ENCODE measurements around the gene ANKH.
A peak's percentile ranks its signal among the peaks of the same experiment; 100 is the strongest.
"Not testable (repeated sequence)": the region's sequence is repeated elsewhere in the genome, so short reads cannot be mapped to it uniquely, and the experiment has no call there.

The ANKH gene

DNA sequence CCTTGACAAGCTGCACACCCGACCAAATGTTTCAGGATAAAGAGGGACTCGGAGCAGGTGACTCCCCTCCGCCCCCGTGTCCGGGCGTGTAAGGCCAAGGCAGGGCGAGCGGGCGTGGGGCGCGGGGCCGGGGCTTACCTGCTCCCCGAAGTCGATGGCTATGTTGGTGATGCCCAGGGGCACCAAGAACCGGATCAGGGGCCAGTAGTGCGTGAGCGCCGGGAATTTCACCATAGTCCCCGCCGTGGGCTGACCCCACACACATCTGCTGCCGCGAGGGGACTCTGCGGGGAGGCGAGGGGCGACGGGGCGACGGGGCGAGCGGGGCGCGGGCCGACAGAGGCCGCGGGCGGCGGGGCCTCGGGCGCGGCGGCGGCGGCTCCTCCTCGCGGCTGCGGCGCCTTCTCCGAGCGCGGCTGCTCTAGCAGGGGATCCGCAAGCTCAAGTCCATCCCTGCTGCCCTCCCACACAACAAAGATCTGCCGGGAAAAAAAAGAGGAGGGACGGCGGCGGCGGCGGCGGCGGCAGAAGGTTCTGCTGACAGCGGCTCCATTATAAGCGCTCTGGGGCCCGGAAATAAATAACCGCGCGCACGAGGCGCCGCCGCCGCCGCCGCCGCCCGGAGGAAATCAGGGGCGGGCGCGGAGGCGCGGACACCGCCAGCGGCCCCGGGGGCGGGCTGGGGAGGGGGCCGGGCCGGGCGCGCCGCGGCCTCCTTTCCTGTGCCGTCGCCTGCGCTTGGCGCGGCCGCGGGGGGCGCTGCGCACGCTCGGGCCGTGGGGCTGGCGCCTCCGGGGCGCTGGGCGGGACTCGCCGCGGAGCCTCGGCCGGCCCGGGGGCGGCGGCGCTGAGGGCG is at the start of gene ANKH:
Gene ANKH, minus strand, starts transcription at position 565 of the 856 bp plus-strand sequence. Its CDS starts 331 bp downstream, at position 234.
- peak; percentile 58 for DNase-seq

DNA sequence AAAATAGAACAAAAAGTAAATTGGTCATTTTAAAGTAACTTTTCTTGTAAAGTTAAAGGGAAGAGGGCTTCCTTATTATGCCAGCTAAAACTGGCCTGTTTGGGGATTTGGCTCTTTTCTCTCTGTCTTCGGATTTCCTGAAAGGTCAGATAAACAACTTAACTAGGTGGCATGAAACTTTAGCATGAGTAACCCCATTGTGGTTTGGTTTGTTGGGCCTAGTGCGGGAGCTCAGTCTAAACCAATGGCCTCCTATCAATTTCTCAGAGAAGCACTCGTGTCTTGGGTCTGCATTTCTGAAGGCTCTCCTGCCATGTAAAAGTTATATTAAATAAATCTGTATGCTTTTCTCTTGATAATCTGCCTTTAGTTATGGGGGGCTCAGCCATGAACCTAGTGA is 48.5 kb upstream of the ANKH start:
- no peak for DNase-seq

DNA sequence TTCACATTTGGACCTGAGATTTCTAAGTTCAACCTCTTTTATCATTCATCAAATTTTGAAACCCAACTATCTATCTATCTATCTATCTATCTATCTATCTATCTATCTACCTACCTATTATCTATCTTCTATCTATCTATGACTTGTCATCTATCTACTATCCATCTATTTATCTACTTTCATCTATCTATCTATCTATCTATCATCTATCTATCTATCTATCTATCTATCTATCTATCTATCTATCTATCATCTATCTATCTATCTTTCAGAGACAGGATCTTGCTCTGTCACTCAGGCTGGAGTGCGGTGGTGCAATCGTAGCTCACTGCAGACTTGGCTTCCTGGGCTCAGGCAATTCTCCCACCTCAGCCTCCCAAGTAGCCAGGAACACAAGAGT is 47.5 kb upstream of the ANKH start:
- DNase-seq: not testable (repeated sequence)

DNA sequence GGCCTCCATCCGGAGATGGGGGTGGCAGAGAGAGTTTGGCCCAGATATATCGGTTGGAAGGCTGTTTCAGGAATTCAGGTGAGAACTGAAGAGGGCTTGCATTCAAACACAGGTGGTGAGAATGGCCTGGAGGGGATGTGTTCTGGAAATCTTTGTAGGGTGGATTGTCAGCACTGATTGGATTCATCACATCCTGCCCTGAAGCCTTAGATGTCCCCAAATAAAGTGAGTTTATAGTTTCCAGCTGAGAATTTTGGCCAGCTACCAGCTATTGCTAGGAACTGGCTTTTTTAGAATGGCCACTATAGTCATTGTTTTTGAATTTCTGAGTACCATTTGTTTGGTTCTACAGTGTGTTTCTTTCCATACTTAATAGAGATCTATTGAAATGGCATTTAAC is 46.1 kb upstream of the ANKH start:
- DNase-seq: no peak

DNA sequence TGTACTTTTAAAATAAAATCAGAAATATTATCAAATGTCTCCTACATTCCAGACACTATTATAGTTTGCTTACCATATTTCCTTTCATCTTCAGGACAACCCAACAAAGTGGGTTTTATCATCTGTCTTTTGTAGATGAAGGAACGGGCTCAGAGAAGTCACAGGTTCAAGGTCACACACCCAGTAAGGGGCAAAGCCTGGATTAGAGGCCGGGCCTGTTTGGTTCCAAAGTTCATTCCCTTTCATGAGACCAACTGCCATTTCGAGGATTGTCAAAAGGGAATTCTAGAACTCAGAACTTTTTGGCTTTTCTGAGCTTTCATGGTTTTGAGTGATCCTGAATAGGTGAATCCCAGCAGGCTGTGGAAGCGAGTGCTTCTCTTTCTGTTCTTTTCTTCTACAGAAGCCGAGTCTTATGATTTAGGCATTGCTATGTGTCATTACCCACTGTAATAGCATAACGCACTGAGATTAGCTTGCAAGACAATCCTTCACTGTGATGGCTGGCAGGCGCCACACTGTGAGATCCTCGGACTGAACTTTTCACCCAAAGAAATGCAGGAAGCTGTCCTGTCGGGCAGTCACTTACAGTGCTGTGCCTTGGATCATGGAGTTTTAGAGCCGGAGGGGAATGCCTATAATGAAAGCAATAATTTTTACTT is 43.8 kb upstream of the ANKH start:
- no peak for DNase-seq

DNA sequence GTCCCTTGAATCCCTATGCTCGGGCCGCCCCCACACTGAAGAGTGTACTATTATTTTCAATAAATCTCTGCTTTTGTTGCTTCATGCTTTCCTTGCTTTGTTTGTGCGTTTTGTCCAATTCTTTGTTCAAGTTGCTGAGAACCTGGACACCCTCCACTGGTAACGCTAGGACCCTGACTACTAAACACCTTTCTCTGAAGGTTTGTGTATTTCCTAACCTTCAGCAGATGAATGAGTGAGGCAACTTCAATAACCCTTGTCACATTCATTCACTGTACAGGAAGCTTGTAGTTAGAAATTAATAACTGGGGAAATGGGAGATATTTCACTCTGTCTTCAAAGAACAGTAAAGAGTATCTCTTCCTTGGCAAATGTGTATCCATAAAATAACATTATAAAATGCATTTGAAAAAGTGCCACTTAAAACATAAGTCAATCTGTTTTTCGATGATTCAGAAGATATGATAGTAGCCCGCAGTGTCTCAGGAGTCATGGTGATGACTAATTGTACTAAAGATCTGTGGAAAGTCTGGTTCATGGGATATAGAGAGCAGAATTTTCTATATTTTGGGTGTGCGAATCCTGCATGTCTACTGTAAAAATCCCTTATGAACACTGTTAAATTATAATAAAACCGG is 43.2 kb upstream of the ANKH start:
- DNase-seq: peak; percentile 76

DNA sequence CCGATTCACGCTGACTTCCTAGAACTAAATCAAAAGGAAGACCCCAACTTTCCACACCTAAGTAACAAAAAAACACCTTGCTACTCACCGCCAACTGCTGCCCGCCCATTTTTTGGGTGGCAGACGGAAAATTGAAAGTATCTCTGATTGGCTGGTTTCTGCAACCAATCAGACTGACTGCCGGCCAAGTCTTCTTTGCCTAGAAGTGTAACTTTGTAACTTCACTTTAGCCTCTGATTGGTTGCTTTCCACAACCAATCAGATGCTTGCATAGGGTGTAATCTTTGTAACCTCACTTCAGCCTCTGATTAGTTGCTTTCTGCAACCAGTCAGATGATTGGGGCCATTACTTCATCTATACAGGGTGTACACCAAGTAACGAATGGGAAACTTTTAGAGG is 42.6 kb upstream of the ANKH start:
- no peak for DNase-seq

DNA sequence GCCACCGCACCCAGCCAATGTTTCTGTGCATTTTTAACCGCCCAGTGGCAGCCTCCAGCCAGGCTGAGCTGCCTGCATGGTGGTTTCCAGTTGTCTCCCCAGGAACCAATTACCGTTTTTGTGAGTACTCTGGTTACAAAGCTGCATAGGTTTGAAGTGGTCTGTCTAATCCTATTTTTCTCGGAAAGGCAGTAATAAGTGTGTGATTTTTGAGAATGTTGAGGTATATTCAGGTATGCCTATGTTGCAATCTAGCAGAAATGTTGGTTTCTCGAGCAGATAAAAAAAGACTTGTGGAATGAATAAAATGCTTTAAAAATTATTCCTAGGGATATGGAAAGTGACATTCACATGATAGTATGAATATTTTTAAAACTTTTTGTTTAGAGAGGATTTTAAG is 41.5 kb upstream of the ANKH start:
- no peak for DNase-seq

DNA sequence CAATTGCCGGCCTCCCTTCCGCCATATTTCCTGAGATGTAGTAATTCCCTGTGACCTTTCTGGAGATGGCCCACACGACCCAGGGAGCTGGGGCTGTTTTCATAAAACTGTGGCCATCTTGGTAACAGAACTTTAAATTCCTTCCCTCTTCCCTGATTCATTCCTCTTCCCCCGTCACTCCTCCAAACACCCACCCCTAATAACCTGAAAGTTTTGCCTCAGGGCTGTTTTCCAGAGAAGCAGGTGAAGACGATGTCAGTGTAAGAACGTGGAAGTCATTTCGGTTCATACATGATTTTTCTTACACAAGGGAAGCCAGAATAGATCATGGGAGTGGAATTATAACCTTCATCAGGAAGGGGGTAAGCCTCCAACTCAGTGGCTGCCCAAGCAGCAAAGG is 40.6 kb upstream of the ANKH start:
- no peak for DNase-seq

DNA sequence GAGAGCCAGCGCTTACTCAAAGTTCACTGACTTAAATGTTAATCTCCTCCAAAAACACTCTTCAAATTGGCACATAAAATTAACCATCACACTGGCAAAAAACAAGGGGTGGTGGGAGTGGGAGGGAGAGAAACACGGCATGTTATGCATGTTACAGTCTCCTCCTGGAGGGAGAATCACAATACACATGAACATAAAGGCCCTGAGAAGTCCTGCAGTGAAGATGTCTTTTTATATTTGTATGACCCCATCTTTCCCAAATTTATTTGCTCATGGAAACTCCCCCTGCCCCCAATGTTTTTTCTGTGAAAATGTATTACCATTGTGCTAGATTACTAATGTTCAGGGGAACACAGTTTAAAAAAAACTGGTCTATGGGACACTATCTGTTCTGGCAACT is 37.8 kb upstream of the ANKH start:
- DNase-seq: no peak

DNA sequence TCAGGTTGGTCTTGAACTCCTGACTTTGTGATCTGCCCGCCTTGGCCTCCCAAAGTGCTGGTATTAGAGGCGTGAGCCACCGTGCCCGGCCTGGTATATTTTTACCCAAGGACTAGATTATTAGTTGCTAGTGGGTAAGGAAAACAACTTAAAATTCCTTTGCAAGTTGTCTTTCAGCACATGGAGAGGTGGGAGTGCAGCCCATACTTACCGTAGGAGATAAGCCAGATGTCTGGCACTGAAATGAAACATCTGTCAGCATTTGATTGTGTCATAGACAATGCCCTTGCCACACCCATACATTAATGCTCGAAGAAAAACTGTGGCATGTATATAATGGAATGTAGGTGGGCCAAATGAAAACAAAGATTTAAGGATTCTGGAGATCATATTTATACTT is 36.6 kb upstream of the ANKH start:
- no peak for DNase-seq

DNA sequence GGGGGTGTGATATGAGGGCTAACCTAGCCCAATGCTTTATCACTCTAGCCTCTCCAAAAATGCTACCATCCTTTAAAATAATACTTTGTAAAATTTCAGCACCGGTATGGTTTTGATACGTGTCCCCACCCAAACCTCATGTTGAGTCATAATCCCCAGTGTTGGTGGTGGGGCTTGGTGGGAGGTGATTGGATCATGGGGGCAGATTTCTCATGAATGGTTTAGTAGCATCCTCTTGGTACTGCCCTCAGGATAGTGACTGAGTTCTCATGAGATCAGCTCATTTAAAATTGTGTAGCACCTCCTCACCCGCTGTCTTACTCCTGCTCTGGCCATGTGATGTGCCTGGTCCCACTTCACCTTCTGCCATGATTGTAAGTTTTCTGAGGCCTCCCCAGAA is 35.0 kb upstream of the ANKH start:
- DNase-seq: no peak

DNA sequence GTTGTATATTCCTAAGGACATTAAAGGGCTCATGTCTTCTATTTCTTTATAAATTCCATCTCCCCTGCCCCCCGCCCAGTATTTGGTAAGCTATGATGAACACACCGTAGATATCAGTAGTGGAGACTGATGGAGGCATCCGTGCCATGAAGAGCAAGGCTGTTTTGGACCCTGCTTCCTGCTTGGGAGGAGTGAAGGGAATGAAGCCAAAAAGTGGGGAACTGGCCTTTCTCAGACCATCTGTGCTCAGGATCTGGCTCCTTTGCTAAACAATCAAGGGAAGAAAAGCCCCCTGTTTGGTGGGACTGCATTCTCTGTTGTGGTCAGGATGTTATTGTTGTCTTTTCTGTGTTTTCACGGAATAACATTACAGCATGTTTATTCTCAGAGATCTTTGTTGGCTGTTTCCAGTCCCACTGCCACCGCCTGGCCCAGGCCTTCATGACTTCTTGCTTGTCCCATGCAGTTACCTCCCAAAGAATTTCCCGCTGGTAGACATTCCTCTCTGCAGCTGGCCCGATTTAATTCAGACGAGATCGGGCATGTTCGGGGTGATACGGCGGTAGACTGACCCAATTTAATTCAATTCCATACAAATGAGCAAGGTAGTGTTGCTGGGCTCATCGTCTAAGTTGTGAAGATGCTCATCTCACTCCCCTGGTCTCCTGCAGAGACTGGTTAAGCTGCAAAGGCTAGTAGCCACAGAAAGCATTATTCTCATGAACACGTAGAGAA is 31.4 kb upstream of the ANKH start:
- no peak for DNase-seq

DNA sequence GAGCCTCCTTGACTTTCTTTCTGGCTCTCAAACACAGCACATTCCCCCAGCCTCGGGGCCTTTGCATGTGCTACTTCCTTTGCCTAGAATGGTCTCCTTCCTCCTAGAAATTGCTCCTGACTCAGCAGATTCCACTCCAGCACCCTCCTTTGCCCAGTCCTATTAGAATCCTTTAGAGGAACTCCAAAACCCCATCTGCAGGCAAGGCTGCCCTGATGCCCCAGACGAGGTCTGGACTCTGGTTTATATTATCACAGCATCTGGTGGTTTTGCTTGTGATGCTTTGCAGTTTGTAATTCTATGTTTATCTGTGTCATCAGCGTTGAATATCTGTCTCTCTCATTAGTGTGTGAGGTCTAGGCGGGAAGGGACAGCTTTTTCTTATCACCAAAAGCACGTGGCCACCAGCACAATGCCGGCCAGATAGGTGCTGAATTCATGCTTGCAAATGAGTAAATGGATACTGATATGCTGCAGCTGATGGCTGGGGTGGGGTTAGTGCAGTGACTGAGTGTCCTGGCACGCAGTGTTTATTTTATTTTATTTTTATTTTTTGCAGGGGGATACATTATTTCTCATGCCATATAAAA is 30.0 kb upstream of the ANKH start:
- peak; percentile 31 for DNase-seq

DNA sequence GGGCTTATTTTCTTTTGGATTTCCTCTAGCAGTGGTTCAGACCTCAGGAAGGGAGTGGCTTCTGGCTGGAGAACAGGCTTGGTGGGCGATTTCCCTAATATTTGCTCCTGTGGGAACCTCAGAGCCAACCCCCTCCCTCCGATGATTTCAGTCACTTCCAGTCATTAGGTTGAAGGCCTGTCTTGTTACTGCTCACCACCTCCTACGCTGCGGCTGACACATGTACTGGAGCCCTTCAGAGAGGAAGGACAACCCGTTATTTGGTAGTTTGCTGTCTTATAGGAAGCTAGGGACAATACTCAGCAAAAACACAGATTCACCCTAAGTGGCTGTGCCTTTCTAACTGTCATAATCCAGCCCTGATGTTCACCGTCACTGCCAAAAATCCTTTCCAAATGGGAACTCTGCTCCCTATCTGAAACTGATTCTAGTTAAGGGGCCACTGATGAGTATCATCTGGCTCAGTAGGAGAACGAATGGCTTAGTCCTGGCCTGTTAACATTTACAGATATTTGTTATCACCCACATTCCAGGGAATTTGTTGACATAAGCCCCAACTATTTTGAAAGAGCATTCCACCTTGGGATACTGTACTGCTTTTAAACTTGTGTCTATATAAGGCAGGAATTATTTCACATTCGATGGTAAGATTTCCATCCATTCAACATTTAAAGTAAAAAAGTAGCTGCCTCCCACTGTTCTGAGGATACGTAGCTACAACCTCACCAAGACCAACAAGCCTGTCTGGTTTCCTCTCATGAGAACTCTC is 29.3 kb upstream of the ANKH start:
- peak; percentile 22 for DNase-seq

DNA sequence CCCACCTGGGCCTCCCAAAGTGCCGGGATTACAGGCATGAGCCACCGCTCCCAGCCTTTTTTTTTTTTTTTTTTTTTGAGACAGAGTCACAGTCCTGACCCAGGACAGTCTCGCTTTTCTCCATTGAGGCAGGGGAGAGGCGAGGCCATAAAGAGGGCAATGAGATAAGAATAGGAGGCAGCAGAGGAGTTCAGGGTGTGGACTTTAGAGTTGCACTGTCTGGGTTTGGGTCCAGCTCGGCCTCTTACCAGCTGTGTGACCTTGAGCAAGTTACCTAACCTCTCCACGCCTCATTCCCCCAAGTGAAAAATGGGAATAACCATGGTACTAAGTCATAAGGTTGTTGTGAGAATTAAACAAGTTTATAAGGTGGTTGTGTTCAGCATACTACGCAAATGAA is 24.6 kb upstream of the ANKH start:
- DNase-seq: no peak

DNA sequence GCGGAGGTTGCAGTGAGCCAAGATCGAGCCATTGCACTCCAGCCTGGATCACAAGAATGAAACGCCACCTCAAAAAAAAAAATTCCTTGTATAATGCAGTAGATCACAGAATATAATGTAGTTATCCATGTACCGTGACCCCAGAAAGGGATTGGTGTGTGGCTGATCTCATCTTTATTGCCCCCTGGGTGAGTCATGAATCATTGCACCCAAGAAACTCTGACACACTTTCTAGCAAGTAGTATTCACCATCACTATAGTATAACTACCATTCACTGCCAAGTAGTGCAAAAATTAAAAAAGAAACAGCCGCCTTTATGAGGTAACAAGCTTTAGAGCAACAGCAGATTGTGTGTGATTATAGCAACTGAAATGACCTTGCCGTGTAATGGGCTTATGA is 23.7 kb upstream of the ANKH start:
- no peak for DNase-seq

DNA sequence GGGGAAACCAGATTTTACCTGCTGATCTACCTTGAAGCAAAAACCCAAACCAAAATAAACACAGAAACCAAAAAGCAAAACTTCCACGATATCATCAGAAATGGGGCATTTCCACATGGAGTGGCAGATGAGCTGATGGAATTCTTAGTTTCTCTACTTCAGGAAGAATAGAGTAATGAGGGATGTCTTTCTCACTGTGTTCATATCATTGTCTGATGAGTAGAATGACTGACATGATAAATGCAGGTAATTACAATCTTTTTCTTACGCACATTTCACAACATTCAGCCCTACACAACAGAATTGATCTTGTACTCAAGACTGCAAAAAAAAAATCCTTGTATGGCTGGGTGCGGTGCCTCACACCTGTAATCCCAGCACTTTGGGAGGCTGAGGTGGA is 23.2 kb upstream of the ANKH start:
- DNase-seq: no peak

DNA sequence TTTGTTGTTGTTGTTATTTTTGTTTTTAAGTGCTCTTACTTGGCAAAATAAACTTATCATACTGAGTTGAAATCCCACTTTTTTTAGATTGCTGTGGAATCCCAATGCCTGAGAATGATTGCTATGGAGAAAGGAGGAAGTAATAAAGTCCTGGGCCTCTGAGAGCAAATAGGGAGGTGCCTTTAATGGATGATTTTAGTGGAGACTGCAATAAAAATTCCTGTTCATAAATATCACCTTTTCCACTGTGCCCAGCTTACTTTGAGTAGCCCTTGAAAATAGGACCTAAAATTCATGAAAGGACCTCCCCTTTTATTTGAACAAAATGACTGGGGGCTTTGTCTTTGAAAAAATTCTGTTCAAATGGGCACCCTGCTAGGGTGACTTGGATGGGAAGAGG is 21.8 kb upstream of the ANKH start:
- no peak for DNase-seq

DNA sequence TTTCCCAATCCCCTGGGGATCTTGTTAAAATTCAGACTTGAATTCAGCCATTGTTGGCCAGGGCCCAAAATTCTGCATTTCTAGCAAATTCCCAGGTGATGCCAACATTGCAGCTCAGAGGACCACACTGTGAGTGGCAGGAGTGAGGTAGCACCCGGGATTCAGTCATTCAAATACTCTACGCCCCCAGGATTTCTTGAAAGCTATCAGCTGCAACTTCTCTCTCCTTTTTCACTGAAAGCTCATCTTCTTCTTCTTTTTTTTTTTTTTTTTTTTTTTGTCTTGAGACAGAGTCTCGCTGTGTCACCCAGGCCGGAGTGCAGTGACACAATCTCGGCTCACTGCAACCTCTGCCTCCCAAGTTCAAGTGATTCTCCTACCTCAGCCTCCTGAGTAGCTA is 19.3 kb upstream of the ANKH start:
- no peak for DNase-seq

DNA sequence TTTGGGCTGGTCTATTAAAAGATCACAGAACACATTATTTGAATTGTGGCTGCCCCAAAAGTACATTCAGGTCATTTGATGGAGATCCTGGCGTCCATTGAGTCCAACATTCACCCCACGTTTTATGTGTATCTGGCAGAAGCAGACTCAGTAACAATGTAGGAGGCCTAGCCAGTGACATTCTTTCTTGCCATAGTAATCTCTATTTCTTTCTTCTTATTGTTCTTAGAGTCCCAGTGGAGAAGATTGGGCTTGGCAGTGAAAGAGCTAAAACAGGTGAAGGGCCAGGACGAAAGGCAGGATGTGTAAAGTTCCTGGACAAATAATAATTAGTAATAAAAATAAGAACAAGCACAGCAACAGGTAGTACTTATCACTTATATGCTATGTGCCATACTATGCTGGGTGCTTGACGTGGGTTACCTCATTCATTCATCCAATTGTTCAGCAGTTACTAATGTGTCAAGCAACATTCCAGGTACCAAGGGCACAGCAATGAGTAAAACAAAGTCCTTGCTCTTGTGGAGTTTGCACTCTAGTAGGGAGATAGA is 12.6 kb upstream of the ANKH start:
- no peak for DNase-seq

Measured in amniotic stem cell (primary cell).